Choroid plexus epithelial cell (primary cell): Measurements from ENCODE around the gene KCNJ16.
A peak's percentile ranks its signal among the peaks of the same experiment; 100 is the strongest.

Experiments
- DNase-seq: peaks from one replicate; pipeline ENCODE4 v3.0.0-alpha.2; 2010; ENCODE audit warnings: low read depth
- H3K4me3 ChIP-seq: 2 replicates; pipeline ENCODE4 v1.5.1; 2011; ENCODE audit warnings: low read depth, mild to moderate bottlenecking, control low read depth, low read length, moderate library complexity
- CTCF ChIP-seq: conservative IDR thresholded peaks from 2 replicates; pipeline ENCODE4 v1.5.1; 2011; ENCODE audit warnings: low read depth, mild to moderate bottlenecking, control low read depth, inconsistent platforms, low read length, moderate library complexity

KCNJ16 gene

GRCh38 chr17:70070305-70071027, 4.6 kb upstream of the KCNJ16 start:
- peak; percentile 82 for DNase-seq
- TF ChIP-seq CTCF: no peak
- H3K4me3 ChIP-seq: no peak overlapping the region

- no peak for TF ChIP-seq CTCF
- no peak overlapping the region for H3K4me3 ChIP-seq
- no peak for DNase-seq
Observed at GRCh38 chr17:70071127-70071526, 3.9 kb upstream of the KCNJ16 start.

GRCh38 chr17:70071620-70072019, 3.4 kb upstream of the KCNJ16 start:
- no peak for DNase-seq
- TF ChIP-seq CTCF: no peak
- no peak overlapping the region for H3K4me3 ChIP-seq

GRCh38 chr17:70072546-70073309, 2.3 kb upstream of the KCNJ16 start:
- no peak overlapping the region for H3K4me3 ChIP-seq
- TF ChIP-seq CTCF: no peak
- peak; percentile 39 for DNase-seq

- no peak overlapping the region for H3K4me3 ChIP-seq
- DNase-seq: no peak
- TF ChIP-seq CTCF: no peak
Observed at GRCh38 chr17:70073310-70073709, 1.7 kb upstream of the KCNJ16 start.

GRCh38 chr17:70073799-70074198, 1.2 kb upstream of the KCNJ16 start:
- no peak overlapping the region for H3K4me3 ChIP-seq
- TF ChIP-seq CTCF: no peak

More at GRCh38 chr17:70073799-70074198, 1.2 kb upstream of the KCNJ16 start:
- no peak for DNase-seq
